Vagina (tissue), 2 donors: Measurements from ENCODE around the gene CHST7.

Source experiments
- POLR2A ChIP-seq, 2 donors: fragments of 450-650 bp; IDR thresholded peaks; one replicate each; pipeline ENCODE4 v1.6.1; 2017; ENCODE audit warnings: antibody characterized with exemption in 2 of 2, mild to moderate bottlenecking in 2 of 2, moderate library complexity in 2 of 2
- POLR2AphosphoS5 ChIP-seq, 2 donors: sonication (generic); formaldehyde crosslinking; IDR thresholded peaks; one replicate each; pipeline ENCODE4 v1.9.0; 2017; ENCODE audit warnings: antibody characterized with exemption in 2 of 2, mild to moderate bottlenecking in 2 of 2, low read depth in 1 of 2; ENCODE audit not compliant: insufficient read depth in 1 of 2

DNA sequence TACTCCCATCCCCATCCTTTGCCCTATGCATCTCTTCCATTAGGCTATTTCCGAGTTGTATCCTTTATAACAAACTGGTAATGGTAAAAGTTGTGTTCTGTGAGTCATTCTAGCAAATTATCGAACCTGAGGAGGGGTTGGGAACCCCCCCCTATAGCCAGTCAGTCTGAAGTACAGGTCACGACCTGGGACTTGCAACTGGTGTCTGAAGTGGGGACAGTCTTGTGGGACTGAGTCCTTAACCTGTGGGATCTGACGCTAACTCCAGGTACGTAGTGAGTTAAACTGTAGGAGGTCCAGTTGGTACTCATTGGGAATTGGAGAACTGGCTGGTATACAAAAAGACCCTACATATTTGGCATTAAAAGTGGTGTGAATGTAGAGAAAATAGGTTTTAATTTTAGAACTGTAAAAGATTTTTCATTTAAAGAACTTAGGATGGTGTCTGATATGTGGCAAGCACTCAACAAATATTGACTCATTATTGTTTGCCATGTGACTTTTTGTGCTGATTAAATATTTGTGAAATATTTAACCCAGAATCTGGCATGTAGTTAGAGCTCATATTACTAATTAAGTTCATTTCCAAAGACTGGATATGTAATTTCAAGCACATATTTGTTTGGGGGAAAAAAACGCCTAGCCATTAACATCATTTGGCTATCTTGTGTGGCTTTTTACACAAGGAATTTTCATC is 50.7 kb downstream of the CHST7 start:
- TF ChIP-seq POLR2A (IDR thresholded peaks at IDR 0.05): no peak
- TF ChIP-seq POLR2AphosphoS5 (IDR thresholded peaks at IDR 0.05; ENCODE audit: insufficient read depth in 1 of 2, low read depth in 1 of 2): no peak
